ENCODE results near the gene FADD.

The FADD gene

GRCh38 chr11:70252844-70253243 is 49.7 kb downstream of the FADD start:
- H3K4me2 ChIP-seq (ENCODE audit: insufficient read depth, low read length, poor library complexity, severe bottlenecking) = no peak overlapping the region
- H2BK12ac ChIP-seq (ENCODE audit: low read length) = no peak overlapping the region
- H2AFZ ChIP-seq (ENCODE audit: low read length) = no peak overlapping the region
- no peak overlapping the region for H3K23ac ChIP-seq (ENCODE audit: low read depth, low read length, poor library complexity)
- no peak overlapping the region for H3K18ac ChIP-seq (ENCODE audit: low read length)
- H3K27me3 ChIP-seq (ENCODE audit: control insufficient read depth in 3 of 3, insufficient read depth in 3 of 3, low read depth in 1 of 3, low read length in 3 of 3) = peaks cover 0 to 19% (median 0%) of the 10 kb centered on the region in 3 experiments
- no peak for DNase-seq (ENCODE audit: low spot score)
- H3K79me1 ChIP-seq (ENCODE audit: low read depth, low read length) = peaks cover 1% of the 10 kb centered on the region
- no peak overlapping the region for H3K27ac ChIP-seq (replicated peaks; ENCODE audit: low read length)
- H3K4me1 ChIP-seq (ENCODE audit: control insufficient read depth in 2 of 2, insufficient read depth in 1 of 2, low read depth in 1 of 2, low read length in 2 of 2) = peaks cover 0 to 1% of the 10 kb centered on the region in 2 donors
- no CpG with 5 or more reads among the region's 12 CpGs for WGBS, 2 donors (ENCODE audit: extremely low coverage in 2 of 2, insufficient read length in 2 of 2, insufficient replicate concordance in 1 of 2)
- no peak overlapping the region for H2BK120ac ChIP-seq (ENCODE audit: low read depth, low read length)
- no peak overlapping the region for H3K9ac ChIP-seq (ENCODE audit: low read depth, low read length, poor library complexity)
- H3K36me3 ChIP-seq (replicated peaks in 1 of 2; ENCODE audit: control insufficient read depth in 2 of 2, insufficient read depth in 2 of 2, low read length in 2 of 2) = no peaks in the 10 kb centered on the region
- no peak overlapping the region for H2BK15ac ChIP-seq (ENCODE audit: low read length)
- H2BK5ac ChIP-seq (ENCODE audit: low read length) = no peak overlapping the region
- H4K8ac ChIP-seq (ENCODE audit: low read depth, low read length) = no peak overlapping the region
- H2AK5ac ChIP-seq (ENCODE audit: low read depth, low read length) = no peak overlapping the region
- H3K4me3 ChIP-seq (ENCODE audit: low read length in 2 of 2) = no peak overlapping the region
- no peak overlapping the region for H3K14ac ChIP-seq (ENCODE audit: low read length)
- no peak overlapping the region for H3K4ac ChIP-seq (ENCODE audit: low read length)
- no peaks in the 10 kb centered on the region for H3K9me3 ChIP-seq (replicated peaks in 1 of 2; ENCODE audit: control insufficient read depth in 2 of 2, insufficient read depth in 1 of 2, low read depth in 1 of 2, low read length in 2 of 2)
- H4K91ac ChIP-seq (ENCODE audit: low read depth, low read length, poor library complexity) = no peak overlapping the region

GRCh38 chr11:70255477-70256116 is 52.5 kb downstream of the FADD start:
- Histone ChIP-seq H2AK5ac (ENCODE audit: low read depth, low read length) (no peak overlapping the region), H3K23ac (ENCODE audit: low read depth, low read length, poor library complexity) (no peak overlapping the region), H3K27me3 (ENCODE audit: control insufficient read depth in 3 of 3, insufficient read depth in 3 of 3, low read depth in 1 of 3, low read length in 3 of 3) (peaks cover 0 to 6% (median 0%) of the 10 kb centered on the region in 3 experiments), H2BK12ac (ENCODE audit: low read length) (no peak overlapping the region), H3K79me1 (ENCODE audit: low read depth, low read length) (peaks cover 1% of the 10 kb centered on the region), H3K4me2 (ENCODE audit: insufficient read depth, low read length, poor library complexity, severe bottlenecking) (no peak overlapping the region), H3K36me3 (replicated peaks in 1 of 2; ENCODE audit: control insufficient read depth in 2 of 2, insufficient read depth in 2 of 2, low read length in 2 of 2) (no peaks in the 10 kb centered on the region), H2AFZ (ENCODE audit: low read length) (peak overlapping the region; percentile 45), H3K4me1 (ENCODE audit: control insufficient read depth in 2 of 2, insufficient read depth in 1 of 2, low read depth in 1 of 2, low read length in 2 of 2) (peaks cover 0 to 1% of the 10 kb centered on the region in 2 donors), H4K91ac (ENCODE audit: low read depth, low read length, poor library complexity) (no peak overlapping the region), H3K4me3 (ENCODE audit: low read length in 2 of 2) (no peak overlapping the region), H2BK120ac (ENCODE audit: low read depth, low read length) (no peak overlapping the region), H3K9me3 (replicated peaks in 1 of 2; ENCODE audit: control insufficient read depth in 2 of 2, insufficient read depth in 1 of 2, low read depth in 1 of 2, low read length in 2 of 2) (no peaks in the 10 kb centered on the region), H3K4ac (ENCODE audit: low read length) (no peak overlapping the region), H3K9ac (ENCODE audit: low read depth, low read length, poor library complexity) (no peak overlapping the region), H2BK15ac (ENCODE audit: low read length) (no peak overlapping the region), H3K14ac (ENCODE audit: low read length) (no peak overlapping the region), H4K8ac (ENCODE audit: low read depth, low read length) (no peak overlapping the region), H3K27ac (replicated peaks; ENCODE audit: low read length) (no peak overlapping the region), H2BK5ac (ENCODE audit: low read length) (no peak overlapping the region), H3K18ac (ENCODE audit: low read length) (no peak overlapping the region)
- DNase-seq (ENCODE audit: low spot score) = no peak
- WGBS, 2 donors (ENCODE audit: extremely low coverage in 2 of 2, insufficient read length in 2 of 2, insufficient replicate concordance in 1 of 2) = no CpG with 5 or more reads among the region's 12 CpGs

Measured in neuronal stem cell (in vitro differentiated cells).